Measurements from ENCODE around the gene SP9. TPM values are rescaled to one million over a fixed set of nuclear protein-coding genes. Genes with fewer than 3 reads are reported as not detected.

SP9 gene
- total RNA-seq, 1 donor from 2014 or later: not detected

DNA sequence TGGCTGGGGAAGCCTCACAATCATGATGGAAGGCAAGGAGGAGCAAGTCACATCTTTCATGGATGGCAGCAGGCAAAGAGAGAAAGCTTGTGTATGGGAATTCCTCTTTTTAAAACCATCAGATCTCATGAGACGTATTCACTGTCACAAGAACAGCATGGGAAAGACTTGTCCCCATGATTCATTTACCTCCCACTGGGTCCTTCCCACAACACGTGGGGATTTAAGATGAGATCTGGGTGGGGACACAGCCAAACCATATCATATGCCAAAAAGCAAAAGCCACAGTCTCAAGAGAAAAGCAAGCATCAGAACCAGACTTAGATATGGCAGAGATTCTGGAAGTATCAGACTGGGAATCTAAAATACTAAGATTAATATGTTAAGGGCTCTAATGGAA, 30.8 kb downstream of the SP9 start:
- Mint-ChIP-seq H3K36me3 (ENCODE audit: insufficient read depth) (peaks cover 60% of the 10 kb centered on the region), H3K27ac (no peak overlapping the region), H3K9me3 (ENCODE audit: low read depth) (peaks cover 35% of the 10 kb centered on the region), H3K27me3 (no peaks in the 10 kb centered on the region), H3K4me3 (ENCODE audit: low read depth) (no peak overlapping the region), H3K4me1 (ENCODE audit: low read depth) (no peaks in the 10 kb centered on the region)
- TF ChIP-seq CTCF (IDR thresholded peaks at IDR 0.05; ENCODE audit: unreplicated experiment): no peak
- no peak for DNase-seq (ENCODE audit: low spot score, unreplicated experiment)

DNA sequence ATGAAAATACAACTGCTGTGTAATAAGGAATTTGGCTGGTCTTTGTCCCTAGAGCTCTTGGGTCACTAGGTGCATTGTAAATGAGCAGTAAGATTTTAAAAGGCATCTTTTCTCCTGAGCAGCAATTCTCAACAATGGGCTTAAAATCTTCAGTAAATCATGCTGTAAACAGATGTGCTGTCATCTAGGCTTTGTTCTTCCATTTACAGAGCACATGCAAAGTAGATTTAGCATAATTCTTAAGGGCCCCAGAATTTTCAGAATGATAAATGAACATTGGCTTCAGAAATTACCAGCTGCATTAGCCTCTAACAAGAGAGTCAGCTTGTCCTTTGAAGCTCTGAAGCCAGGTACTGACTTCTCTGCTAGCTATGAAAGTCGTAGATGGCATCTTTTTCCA, 33.9 kb downstream of the SP9 start:
- TF ChIP-seq CTCF (IDR thresholded peaks at IDR 0.05; ENCODE audit: unreplicated experiment): no peak
- Mint-ChIP-seq H3K27me3 (no peaks in the 10 kb centered on the region), H3K36me3 (ENCODE audit: insufficient read depth) (peaks cover 47% of the 10 kb centered on the region), H3K9me3 (ENCODE audit: low read depth) (peaks cover 27% of the 10 kb centered on the region), H3K4me1 (ENCODE audit: low read depth) (no peaks in the 10 kb centered on the region), H3K27ac (no peak overlapping the region), H3K4me3 (ENCODE audit: low read depth) (no peak overlapping the region)
- no peak for DNase-seq (ENCODE audit: low spot score, unreplicated experiment)

- Mint-ChIP-seq H3K27ac (no peak overlapping the region), H3K36me3 (ENCODE audit: insufficient read depth) (peaks cover 15% of the 10 kb centered on the region), H3K27me3 (no peaks in the 10 kb centered on the region), H3K4me1 (ENCODE audit: low read depth) (no peaks in the 10 kb centered on the region), H3K4me3 (ENCODE audit: low read depth) (no peak overlapping the region), H3K9me3 (ENCODE audit: low read depth) (no peaks in the 10 kb centered on the region)
- DNase-seq (ENCODE audit: low spot score, unreplicated experiment): no peak
- TF ChIP-seq CTCF (IDR thresholded peaks at IDR 0.05; ENCODE audit: unreplicated experiment): no peak
Observed at GRCh38 chr2:174376967-174377366, 42.2 kb downstream of the SP9 start.

- Mint-ChIP-seq H3K4me3 (ENCODE audit: low read depth) (no peak overlapping the region), H3K4me1 (ENCODE audit: low read depth) (no peaks in the 10 kb centered on the region), H3K27ac (no peak overlapping the region), H3K36me3 (ENCODE audit: insufficient read depth) (peaks cover 13% of the 10 kb centered on the region), H3K9me3 (ENCODE audit: low read depth) (no peaks in the 10 kb centered on the region), H3K27me3 (no peaks in the 10 kb centered on the region)
- DNase-seq (ENCODE audit: low spot score, unreplicated experiment): no peak
- no peak for TF ChIP-seq CTCF (IDR thresholded peaks at IDR 0.05; ENCODE audit: unreplicated experiment)
Observed at GRCh38 chr2:174383796-174384195, 49.0 kb downstream of the SP9 start.

DNA sequence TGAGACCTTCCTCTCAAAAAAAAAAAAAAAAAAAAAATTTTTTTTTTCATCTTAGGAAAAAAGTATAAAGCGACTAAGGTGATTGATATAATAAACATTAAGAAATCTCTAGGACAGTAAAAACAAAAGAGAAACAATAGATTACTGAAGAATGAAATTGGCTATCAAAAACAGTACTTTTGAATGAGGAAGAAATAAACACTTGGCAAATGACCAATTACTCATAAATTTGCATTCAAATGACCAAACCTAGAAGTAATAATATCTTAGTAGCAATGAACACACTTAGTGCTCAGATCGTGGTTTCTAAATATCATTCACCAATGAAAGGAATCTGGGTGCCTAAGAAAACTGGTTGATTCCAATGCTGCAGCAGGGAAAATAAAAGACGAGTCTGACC, 50.4 kb downstream of the SP9 start:
- Mint-ChIP-seq H3K27ac (no peak overlapping the region), H3K4me3 (ENCODE audit: low read depth) (no peak overlapping the region), H3K4me1 (ENCODE audit: low read depth) (no peaks in the 10 kb centered on the region), H3K27me3 (no peaks in the 10 kb centered on the region), H3K9me3 (ENCODE audit: low read depth) (no peaks in the 10 kb centered on the region), H3K36me3 (ENCODE audit: insufficient read depth) (peaks cover 15% of the 10 kb centered on the region)
- DNase-seq (ENCODE audit: low spot score, unreplicated experiment): no peak
- TF ChIP-seq CTCF (IDR thresholded peaks at IDR 0.05; ENCODE audit: unreplicated experiment): no peak

Other genes with a start within 250 kb of the SP9 start
- gene OLA1, start 86.4 kb upstream of the SP9 start, total RNA-seq: 118 and 126 TPM in 2 replicates
- gene SCRN3, start 60.8 kb downstream of the SP9 start, total RNA-seq: 14.3 and 18.0 TPM in 2 replicates
- gene GPR155, start 152.1 kb downstream of the SP9 start, total RNA-seq: 0.74 and 1.4 TPM in 2 replicates

Data from progenitor cell of endocrine pancreas (in vitro differentiated cells).